OCI-LY7 (cell line): Measurements from ENCODE around the gene UBTF. TPM values are rescaled to one million over a fixed set of nuclear protein-coding genes. Genes with fewer than 3 reads are reported as not detected.

Experiments
- BruUV-seq: library from RNA; stranded (reverse); fragments of 400-500 nt; replicated peaks from 2 replicates; lab custom pipeline; 2021; lab: Mats Ljungman, UMichigan
- CTCF ChIA-PET: fragments of 300-600 bp; sonication (Branson Sonifier 250); formaldehyde crosslinking; loops from one replicate; lab custom pipeline; 2022; ENCODE audit warnings: antibody characterized with exemption; ENCODE audit not compliant: unreplicated experiment; lab: Charles Lee
- POLR2A ChIA-PET: fragments of 300-600 bp; sonication (Branson Sonifier 250); formaldehyde crosslinking; loops from one replicate; lab custom pipeline; 2022; ENCODE audit warnings: antibody characterized with exemption; lab: Charles Lee
- DNase-seq: peaks from one replicate; pipeline ENCODE4 v3.0.0-alpha.2; 2015; ENCODE audit warnings: low spot score
- H2AFZ ChIP-seq: fragments of 200-600 bp; sonication (generic), shearing (Covaris generic); 2 replicates; pipeline ENCODE4 v1.6.1; 2014; ENCODE audit warnings: mild to moderate bottlenecking, antibody characterized with exemption, low read length, moderate library complexity
- H3K27ac ChIP-seq: fragments of 200-600 bp; sonication (generic); 2 replicates; pipeline ENCODE4 v1.5.1; 2014; ENCODE audit warnings: mixed run types, low read depth, mild to moderate bottlenecking, moderate library complexity, low read length, inconsistent platforms; ENCODE audit not compliant: poor library complexity, severe bottlenecking
- H3K36me3 ChIP-seq: fragments of 200-600 bp; sonication (generic); 2 replicates; pipeline ENCODE4 v1.6.1; 2014; ENCODE audit warnings: mild to moderate bottlenecking, antibody characterized with exemption, low read length, moderate library complexity, mixed read lengths; ENCODE audit not compliant: insufficient read depth
- H3K4me1 ChIP-seq: fragments of 200-600 bp; sonication (generic); 2 replicates; pipeline ENCODE4 v1.5.1; 2014; ENCODE audit warnings: mild to moderate bottlenecking, low read length; ENCODE audit not compliant: insufficient read depth, poor library complexity, severe bottlenecking
- H3K4me2 ChIP-seq: fragments of 200-600 bp; sonication (generic); 2 replicates; pipeline ENCODE4 v1.6.1; 2014; ENCODE audit warnings: mild to moderate bottlenecking, low read length
- H3K4me3 ChIP-seq: fragments of 200-600 bp; sonication (generic); 2 replicates; pipeline ENCODE4 v1.5.1; 2014; ENCODE audit warnings: mild to moderate bottlenecking, low read depth, low read length; ENCODE audit not compliant: poor library complexity, severe bottlenecking
- H3K79me2 ChIP-seq: fragments of 200-600 bp; sonication (generic); 2 replicates; pipeline ENCODE4 v1.6.1; 2016; ENCODE audit warnings: low read depth, mild to moderate bottlenecking, low read length, moderate library complexity, mixed read lengths; ENCODE audit not compliant: insufficient read depth
- H3K9me2 ChIP-seq: fragments of 200-600 bp; sonication (generic); 2 replicates; pipeline ENCODE4 v1.6.1; 2016; ENCODE audit warnings: mild to moderate bottlenecking, low read length, mixed read lengths; ENCODE audit not compliant: insufficient read depth
- H3K9me3 ChIP-seq: fragments of 200-600 bp; sonication (generic); 2 replicates; pipeline ENCODE4 v1.6.1; 2014; ENCODE audit warnings: mild to moderate bottlenecking, mixed run types, low read length, mixed read lengths
- H4K20me1 ChIP-seq: fragments of 200-600 bp; sonication (generic); 2 replicates; pipeline ENCODE4 v1.6.1; 2014; ENCODE audit warnings: mild to moderate bottlenecking, antibody characterized with exemption, low read length, moderate library complexity, mixed read lengths; ENCODE audit not compliant: insufficient read depth
- EZH2phosphoT487 ChIP-seq: fragments of 200-600 bp; sonication (generic); IDR thresholded peaks from 2 replicates; pipeline ENCODE4 v1.6.1; 2018; ENCODE audit warnings: low read depth, borderline replicate concordance, mild to moderate bottlenecking, mixed run types, antibody characterized with exemption, low read length, moderate library complexity, mixed read lengths
- intact Hi-C: fragments of 100-400 bp; cut with micrococcal nuclease; formaldehyde crosslinking; loops from one replicate; pipeline ENCODE4 v1.10.0; 2022; ENCODE audit not compliant: unreplicated experiment
- total RNA-seq, 2 experiments: library from RNA; depleted of rRNA in 1 of 2; stranded (reverse); fragments of >200 nt in 1 of 2; shearing (Covaris generic) in 1 of 2; gene quantifications; 2 replicates each; pipeline ENCODE4 v1.2.3, GENCODE V29; 2014 to 2022
- TF ChIP-seq, protein P1 (sequence below): fragments of 200-600 bp; sonication (generic); conservative IDR thresholded peaks from 2 replicates; pipeline ENCODE4 v1.5.1; 2014; ENCODE audit warnings: mild to moderate bottlenecking, antibody characterized with exemption, low read length, moderate library complexity, mixed read lengths

UBTF gene
- total RNA-seq, 2 experiments from 2014 or later = 155 to 215 TPM

DNA sequence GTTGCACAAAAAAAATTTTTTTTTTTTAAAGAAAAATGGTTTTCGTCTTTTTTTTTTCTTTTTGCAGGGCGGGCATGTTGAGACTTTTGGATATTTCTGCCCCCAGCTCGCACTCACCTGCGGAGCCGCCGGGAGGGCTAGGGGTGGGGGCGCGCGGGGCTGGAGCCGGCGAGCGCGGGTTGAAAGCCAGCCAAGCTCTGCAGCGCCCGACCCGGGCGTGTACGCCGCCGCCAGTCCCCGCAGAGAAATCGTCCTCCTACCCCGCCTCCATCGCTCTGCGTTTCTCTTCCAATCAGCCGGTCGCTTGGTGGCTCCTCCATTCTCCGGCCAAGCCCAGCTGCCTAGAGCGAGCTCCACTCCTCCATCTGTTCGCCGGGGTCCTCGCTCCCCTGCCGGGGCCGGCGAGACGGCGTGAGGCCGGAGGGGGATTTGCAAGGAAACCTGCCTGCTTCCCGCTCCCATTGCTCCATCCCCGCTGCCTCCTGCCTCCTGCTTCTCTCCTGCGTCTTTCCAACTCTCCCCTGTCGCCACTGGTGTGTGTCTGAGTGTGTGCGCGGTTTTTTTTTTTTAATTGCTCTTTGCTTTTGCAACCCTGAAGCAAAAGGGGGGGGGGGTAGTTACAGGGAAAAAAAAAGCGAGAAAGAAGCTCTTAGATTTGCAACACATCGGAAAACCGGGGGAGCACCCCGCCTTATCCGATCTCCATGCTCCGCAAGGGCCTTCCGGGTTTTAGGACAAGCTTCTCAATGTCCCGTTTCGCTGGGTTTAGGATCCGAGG, 1.8 kb upstream of the UBTF start:
- intact Hi-C loops = no loop called here
- peaks cover 16% of the 10 kb centered on the region for H3K4me1 ChIP-seq
- peaks cover 20% of the 10 kb centered on the region for H3K36me3 ChIP-seq
- POLR2A ChIA-PET = interaction anchor here (0.6 to 1.5 kb wide), 9 partner anchors 9 to 291 kb away, joined by 3 to 5 read pairs (median 4); no protein-coding TSS in a partner anchor
- no peaks in the 10 kb centered on the region for H3K9me3 ChIP-seq
- no peaks in the 10 kb centered on the region for H4K20me1 ChIP-seq
- no peaks in the 10 kb centered on the region for H3K9me2 ChIP-seq
- DNase-seq = peak; percentile 87
- peak overlapping the region; percentile 90 for H3K4me3 ChIP-seq
- TF ChIP-seq EZH2phosphoT487 = no peak
- TF ChIP-seq, protein P1, sequence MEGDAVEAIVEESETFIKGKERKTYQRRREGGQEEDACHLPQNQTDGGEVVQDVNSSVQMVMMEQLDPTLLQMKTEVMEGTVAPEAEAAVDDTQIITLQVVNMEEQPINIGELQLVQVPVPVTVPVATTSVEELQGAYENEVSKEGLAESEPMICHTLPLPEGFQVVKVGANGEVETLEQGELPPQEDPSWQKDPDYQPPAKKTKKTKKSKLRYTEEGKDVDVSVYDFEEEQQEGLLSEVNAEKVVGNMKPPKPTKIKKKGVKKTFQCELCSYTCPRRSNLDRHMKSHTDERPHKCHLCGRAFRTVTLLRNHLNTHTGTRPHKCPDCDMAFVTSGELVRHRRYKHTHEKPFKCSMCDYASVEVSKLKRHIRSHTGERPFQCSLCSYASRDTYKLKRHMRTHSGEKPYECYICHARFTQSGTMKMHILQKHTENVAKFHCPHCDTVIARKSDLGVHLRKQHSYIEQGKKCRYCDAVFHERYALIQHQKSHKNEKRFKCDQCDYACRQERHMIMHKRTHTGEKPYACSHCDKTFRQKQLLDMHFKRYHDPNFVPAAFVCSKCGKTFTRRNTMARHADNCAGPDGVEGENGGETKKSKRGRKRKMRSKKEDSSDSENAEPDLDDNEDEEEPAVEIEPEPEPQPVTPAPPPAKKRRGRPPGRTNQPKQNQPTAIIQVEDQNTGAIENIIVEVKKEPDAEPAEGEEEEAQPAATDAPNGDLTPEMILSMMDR = peak; percentile 24; the same call in 1 of the 2 replicates
- peak overlapping the region; percentile 86 for H3K27ac ChIP-seq
- no TSS peak for BruUV-seq
- H3K4me2 ChIP-seq = peak overlapping the region; percentile 80
- peak overlapping the region; percentile 5; the same call in 1 of the 2 replicates for H2AFZ ChIP-seq
- H3K79me2 ChIP-seq = peaks cover 25% of the 10 kb centered on the region
- CTCF ChIA-PET = interaction anchor here (0.7 kb wide), 1 partner anchor 52 kb away, joined by 3 read pairs; no protein-coding TSS in a partner anchor

DNA sequence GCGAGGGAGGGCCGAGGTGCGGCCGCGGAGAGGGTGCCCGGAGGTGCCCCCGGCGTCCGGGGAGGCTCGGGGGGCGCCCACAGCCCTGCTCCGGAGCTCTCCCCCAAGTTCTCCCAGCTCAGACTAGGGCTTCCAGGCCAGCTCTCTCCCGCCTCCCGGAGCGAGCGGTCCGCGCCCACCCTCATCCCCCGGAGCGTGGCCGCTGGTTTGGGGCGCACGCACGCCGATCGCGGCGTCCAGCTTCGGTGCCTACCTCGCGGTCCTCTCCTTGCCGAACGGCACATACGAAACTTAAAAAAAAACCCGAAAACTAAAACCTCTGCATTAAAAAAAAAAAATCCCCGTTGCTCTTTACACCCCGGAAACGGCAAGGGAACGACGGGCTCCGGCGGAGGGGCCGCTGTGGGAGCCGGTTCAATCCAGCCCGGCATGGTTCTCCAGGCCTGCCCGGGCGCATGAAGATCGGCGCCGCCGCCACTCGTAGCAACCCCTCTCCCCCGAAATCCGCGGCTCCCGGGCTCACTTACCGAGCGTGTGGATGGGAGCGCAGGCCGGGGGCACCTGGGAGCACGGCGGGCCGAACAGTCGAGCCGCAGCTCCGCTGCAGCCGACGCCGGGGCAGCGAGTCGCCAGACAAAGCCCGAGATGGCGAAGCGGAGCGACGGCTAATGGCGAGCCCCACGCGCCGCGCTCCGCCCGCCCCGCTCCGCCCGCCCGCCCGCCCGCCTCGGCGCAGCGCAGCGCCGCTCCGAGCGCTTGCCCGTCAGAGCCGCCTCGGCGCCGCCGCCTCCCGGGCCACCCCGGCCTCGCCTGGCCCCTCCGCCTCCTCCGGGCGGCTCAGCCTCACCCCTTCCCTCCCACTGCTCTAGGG, 973 bp upstream of the UBTF start:
- peak; percentile 77 for DNase-seq
- peak overlapping the region; percentile 80 for H3K4me2 ChIP-seq
- CTCF ChIA-PET = interaction anchor here (1.6 kb wide), 1 partner anchor 10 kb away, joined by 8 read pairs; no protein-coding TSS in a partner anchor

More for the DNA sequence above, 973 bp upstream of the UBTF start:
- no TSS peak for BruUV-seq
- peaks cover 27% of the 10 kb centered on the region for H3K36me3 ChIP-seq
- no peak overlapping the region for H2AFZ ChIP-seq
- H3K4me1 ChIP-seq = peaks cover 24% of the 10 kb centered on the region
- TF ChIP-seq, protein P1 = no peak
- TF ChIP-seq EZH2phosphoT487 = no peak
- H3K27ac ChIP-seq = peak overlapping the region; percentile 86
- peak overlapping the region; percentile 90 for H3K4me3 ChIP-seq
- no peaks in the 10 kb centered on the region for H4K20me1 ChIP-seq
- no peaks in the 10 kb centered on the region for H3K9me2 ChIP-seq
- POLR2A ChIA-PET = interaction anchor here (0.6 to 1.5 kb wide), 4 partner anchors 10 to 139 kb away, joined by 3 to 4 read pairs (median 4); partner anchors contain the start of gene ATXN7L3
- intact Hi-C loops = loop anchor here (1.0 kb wide), 1 partner anchor 20 kb away; no protein-coding TSS in a partner anchor
- peaks cover 32% of the 10 kb centered on the region for H3K79me2 ChIP-seq
- no peaks in the 10 kb centered on the region for H3K9me3 ChIP-seq
